Measurements from ENCODE around the gene SMIM41.

SMIM41 gene

DNA sequence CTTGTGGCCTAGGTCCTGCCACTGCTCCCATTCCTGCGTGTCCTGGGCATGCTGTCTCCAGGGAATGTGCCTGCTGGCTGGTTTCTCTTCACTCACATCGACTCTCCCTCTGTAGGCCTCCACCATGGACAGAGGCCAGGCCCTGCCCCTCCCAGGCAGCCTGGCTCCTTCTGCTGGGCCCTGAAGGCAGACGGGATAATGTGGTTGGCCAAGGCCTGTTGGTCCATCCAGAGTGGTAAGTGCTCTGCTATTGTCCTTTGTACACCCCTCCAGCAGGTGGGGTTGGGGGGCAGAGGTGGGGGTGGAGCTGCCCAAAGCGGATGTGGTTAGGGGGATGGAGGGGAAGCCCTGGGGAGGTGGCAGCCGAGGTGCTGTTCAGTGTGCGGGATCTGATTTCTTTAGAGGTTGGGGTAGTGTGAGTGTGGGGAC is 37.8 kb upstream of the SMIM41 start:
- H3K36me3 ChIP-seq (ENCODE audit: control insufficient read depth, insufficient read depth, low read length): peaks cover 54% of the 10 kb centered on the region
- no peaks in the 10 kb centered on the region for H3K9me3 ChIP-seq (ENCODE audit: control insufficient read depth, low read length)
- WGBS, 2 experiments (ENCODE audit: insufficient coverage in 2 of 2): 69 to 73% methylated on average over 5 to 6 of the region's 6 CpGs
- H3K4me1 ChIP-seq (ENCODE audit: control insufficient read depth, insufficient read depth, low read length, poor library complexity, severe bottlenecking): peaks cover 5% of the 10 kb centered on the region
- no peak overlapping the region for H3K27ac ChIP-seq (ENCODE audit: low read depth, low read length, severe bottlenecking)
- no peak overlapping the region for H3K4me3 ChIP-seq (ENCODE audit: extremely low read depth, insufficient read depth, low read length, poor library complexity, severe bottlenecking)

DNA sequence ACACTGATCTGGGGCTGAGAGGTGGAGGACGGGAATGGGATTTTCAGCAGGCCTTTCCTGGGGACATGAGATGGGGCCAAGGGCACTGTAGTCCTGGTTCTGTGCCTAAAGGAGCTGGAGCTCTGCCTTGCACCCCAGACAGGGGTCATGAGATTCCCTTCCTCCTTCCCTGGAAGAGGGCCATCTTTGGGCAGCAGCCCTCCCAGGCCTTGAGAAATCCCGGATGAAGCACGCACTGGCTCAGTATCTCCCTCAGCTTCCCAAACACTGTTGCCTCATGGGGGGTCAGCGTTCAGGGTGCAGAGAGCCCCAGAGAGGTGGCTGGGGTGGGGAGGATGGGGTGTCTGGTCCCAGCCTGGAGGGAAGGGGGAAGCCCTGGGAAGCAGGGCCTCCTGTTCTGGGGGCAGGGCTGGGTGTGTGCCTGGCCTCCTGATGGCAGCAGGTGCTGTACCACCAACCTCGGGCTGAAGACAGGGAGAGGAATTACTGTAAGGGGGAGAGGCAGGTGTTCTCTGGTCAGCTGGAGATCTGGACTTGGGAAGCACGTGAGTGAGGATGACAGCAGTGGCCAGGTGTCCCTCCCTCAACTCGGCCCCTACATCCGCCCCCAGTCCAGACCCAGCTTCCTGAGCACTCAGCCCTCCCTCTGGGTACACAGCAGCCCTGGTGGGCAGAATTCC is 36.7 kb upstream of the SMIM41 start:
- H3K4me3 ChIP-seq (ENCODE audit: extremely low read depth, insufficient read depth, low read length, poor library complexity, severe bottlenecking): no peak overlapping the region
- no peaks in the 10 kb centered on the region for H3K9me3 ChIP-seq (ENCODE audit: control insufficient read depth, low read length)

DNA sequence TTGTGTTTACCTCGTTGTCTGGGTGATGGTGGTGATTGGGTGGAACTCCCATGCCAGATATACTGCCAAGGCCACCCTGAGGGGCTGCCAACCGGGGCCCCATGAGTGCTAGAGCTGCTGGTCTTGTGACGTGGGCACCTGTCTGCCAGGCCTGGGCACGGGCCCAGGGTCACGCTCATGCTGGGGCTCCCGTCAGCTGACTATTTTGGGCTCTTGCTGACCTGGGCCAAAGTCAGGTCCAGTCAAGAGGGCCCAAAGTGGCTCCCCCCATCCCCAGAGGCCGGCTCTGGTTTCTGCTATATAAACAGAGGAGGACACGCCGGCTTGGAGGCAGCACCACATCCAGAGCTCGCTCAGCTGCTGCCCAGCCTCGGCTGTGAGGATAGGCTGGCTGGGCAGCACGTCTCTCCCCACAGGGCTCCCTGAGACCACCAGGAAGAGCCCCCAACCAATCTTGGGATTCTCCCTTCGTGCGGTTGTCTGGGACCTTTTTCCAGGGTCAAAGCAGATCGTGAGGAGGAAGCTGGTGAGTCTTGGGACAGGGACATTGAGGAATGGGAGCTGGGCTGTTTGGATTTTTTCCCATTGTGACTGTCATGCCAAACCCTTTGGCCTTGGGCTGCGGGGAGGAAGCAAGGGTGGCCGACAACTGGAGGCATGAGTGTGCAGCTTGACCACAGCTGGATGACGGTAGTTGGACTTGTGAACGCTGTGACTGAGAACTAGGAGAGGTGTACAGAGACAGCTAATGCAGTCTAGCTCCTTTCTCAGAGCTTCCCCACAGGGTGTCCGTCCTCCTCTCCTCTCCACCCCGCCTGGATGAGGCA is 35.9 kb upstream of the SMIM41 start:
- no peaks in the 10 kb centered on the region for H3K9me3 ChIP-seq (ENCODE audit: control insufficient read depth, low read length)
- H3K36me3 ChIP-seq (ENCODE audit: control insufficient read depth, insufficient read depth, low read length): peaks cover 59% of the 10 kb centered on the region
- H3K4me1 ChIP-seq (ENCODE audit: control insufficient read depth, insufficient read depth, low read length, poor library complexity, severe bottlenecking): peaks cover 4% of the 10 kb centered on the region
- no peak overlapping the region for H3K4me3 ChIP-seq (ENCODE audit: extremely low read depth, insufficient read depth, low read length, poor library complexity, severe bottlenecking)
- WGBS, 2 experiments (ENCODE audit: insufficient coverage in 2 of 2): 93% methylated on average over 18 to 20 of the region's 21 CpGs
- H3K27ac ChIP-seq (ENCODE audit: low read depth, low read length, severe bottlenecking): no peak overlapping the region

More for the DNA sequence above, 36.7 kb upstream of the SMIM41 start:
- no peak overlapping the region for H3K27ac ChIP-seq (ENCODE audit: low read depth, low read length, severe bottlenecking)
- peaks cover 59% of the 10 kb centered on the region for H3K36me3 ChIP-seq (ENCODE audit: control insufficient read depth, insufficient read depth, low read length)
- 93 to 100% methylated on average over 3 of the region's 8 CpGs for WGBS, 2 experiments (ENCODE audit: insufficient coverage in 2 of 2)
- peaks cover 4% of the 10 kb centered on the region for H3K4me1 ChIP-seq (ENCODE audit: control insufficient read depth, insufficient read depth, low read length, poor library complexity, severe bottlenecking)

DNA sequence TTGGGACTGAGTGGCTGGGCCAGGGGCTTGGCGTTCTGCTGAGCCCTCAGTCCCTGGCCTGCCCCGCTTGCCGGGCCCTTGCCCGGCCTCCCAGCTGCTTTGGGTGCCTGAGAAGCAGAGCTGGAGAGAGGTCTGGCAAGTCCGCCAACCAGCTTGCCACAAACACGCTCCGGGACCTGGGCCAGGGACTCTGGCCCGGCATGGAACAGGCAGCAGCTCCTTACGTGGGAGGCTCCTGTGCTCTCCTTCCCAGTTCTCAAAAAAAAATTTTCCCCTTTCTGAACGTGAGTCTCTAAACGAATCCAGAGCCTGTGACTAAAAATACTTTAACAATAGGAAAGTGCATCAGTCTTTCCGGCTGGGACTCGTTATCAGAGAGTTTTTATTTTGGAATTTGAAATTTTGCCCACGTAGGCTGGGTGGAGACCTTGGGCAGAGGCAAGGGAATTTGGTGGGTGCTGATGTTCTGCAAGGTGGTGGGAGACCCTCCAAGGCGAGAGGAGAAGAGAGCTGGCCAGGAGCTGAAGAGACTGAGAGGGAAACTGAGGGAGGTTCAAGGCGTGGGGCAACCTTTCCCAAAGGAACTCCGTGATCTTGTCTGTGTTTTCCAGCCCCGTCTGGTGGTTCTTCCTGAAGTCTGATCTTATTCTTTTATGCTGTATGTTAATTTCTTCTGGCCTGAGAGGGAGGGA is 35.1 kb upstream of the SMIM41 start:
- WGBS, 2 experiments (ENCODE audit: insufficient coverage in 2 of 2): 96 to 100% methylated on average over 6 to 15 of the region's 18 CpGs
- Histone ChIP-seq H3K4me3 (ENCODE audit: extremely low read depth, insufficient read depth, low read length, poor library complexity, severe bottlenecking) (no peak overlapping the region), H3K36me3 (ENCODE audit: control insufficient read depth, insufficient read depth, low read length) (peaks cover 59% of the 10 kb centered on the region), H3K27ac (ENCODE audit: low read depth, low read length, severe bottlenecking) (no peak overlapping the region), H3K4me1 (ENCODE audit: control insufficient read depth, insufficient read depth, low read length, poor library complexity, severe bottlenecking) (peaks cover 4% of the 10 kb centered on the region), H3K9me3 (ENCODE audit: control insufficient read depth, low read length) (no peaks in the 10 kb centered on the region)

DNA sequence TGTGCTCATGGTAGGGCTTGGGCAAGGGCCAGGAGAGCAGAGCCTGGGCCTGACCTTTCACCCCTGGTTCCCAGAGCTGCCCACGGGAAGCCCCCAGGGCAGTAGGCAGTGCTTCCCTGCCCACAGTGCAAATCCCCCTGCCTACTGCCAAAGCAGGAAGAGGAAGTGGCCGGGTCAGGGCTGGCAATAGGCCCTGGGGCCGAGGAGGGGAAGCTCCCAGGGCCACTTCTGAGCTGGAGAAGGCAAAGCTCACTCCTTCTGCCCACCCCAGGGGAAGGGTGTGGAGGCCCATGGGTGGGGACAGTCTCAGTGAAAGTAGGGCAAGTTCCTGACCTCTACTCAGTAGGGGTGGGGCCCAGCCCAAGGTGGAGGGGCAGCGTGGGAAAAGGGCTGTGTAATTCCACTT is 33.7 kb upstream of the SMIM41 start:
- Histone ChIP-seq H3K27ac (ENCODE audit: low read depth, low read length, severe bottlenecking) (no peak overlapping the region), H3K36me3 (ENCODE audit: control insufficient read depth, insufficient read depth, low read length) (peaks cover 56% of the 10 kb centered on the region), H3K4me3 (ENCODE audit: extremely low read depth, insufficient read depth, low read length, poor library complexity, severe bottlenecking) (no peak overlapping the region), H3K4me1 (ENCODE audit: control insufficient read depth, insufficient read depth, low read length, poor library complexity, severe bottlenecking) (peaks cover 14% of the 10 kb centered on the region), H3K9me3 (ENCODE audit: control insufficient read depth, low read length) (no peaks in the 10 kb centered on the region)
- WGBS, 2 experiments (ENCODE audit: insufficient coverage in 2 of 2): 50 to 67% methylated on average over 1 of the region's 4 CpGs

DNA sequence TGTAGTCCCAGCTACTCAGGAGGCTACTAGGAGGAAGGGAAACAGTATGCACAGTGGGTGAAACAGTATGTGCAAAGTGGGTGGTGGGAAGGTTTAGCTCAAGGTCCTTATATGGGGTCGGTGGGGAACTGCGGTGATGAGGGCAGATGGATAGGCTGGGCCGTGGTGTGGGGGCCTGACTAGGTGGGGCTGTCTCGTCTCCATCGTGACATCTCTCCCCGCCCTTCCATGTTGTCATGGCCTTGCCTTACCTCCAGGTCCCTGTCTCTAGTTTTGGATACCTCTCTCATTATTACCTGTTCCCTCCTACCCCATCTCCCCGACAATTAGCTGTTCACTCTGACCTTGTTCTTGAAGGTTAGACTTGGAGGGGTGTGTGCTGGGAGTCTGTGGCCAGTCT is 32.6 kb upstream of the SMIM41 start:
- H3K4me1 ChIP-seq (ENCODE audit: control insufficient read depth, insufficient read depth, low read length, poor library complexity, severe bottlenecking): peaks cover 16% of the 10 kb centered on the region
- H3K27ac ChIP-seq (ENCODE audit: low read depth, low read length, severe bottlenecking): no peak overlapping the region
- H3K9me3 ChIP-seq (ENCODE audit: control insufficient read depth, low read length): no peaks in the 10 kb centered on the region
- WGBS, 2 experiments (ENCODE audit: insufficient coverage in 2 of 2): 90 to 100% methylated on average over 4 to 5 of the region's 7 CpGs
- H3K4me3 ChIP-seq (ENCODE audit: extremely low read depth, insufficient read depth, low read length, poor library complexity, severe bottlenecking): no peak overlapping the region
- H3K36me3 ChIP-seq (ENCODE audit: control insufficient read depth, insufficient read depth, low read length): peaks cover 48% of the 10 kb centered on the region

DNA sequence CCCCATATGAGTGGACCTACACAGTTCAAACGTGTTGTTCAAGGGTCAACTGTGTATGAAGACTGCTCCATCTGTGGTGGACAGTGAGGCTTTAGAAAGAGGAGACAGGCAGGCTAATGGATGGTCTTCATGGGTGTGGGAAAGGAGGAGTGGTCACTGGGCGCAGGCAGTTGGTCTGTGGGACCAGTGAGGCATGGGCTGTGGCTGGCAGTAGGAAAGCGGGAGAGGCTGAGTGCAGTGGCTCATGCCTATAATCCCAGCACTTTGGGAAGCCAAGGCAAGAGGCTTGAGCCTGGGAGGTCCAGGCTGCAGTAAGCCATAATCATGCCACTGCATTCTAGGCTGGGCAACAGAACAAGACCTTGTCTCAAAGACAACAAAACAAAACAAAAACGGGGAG is 30.2 kb upstream of the SMIM41 start:
- H3K4me1 ChIP-seq (ENCODE audit: control insufficient read depth, insufficient read depth, low read length, poor library complexity, severe bottlenecking): peaks cover 18% of the 10 kb centered on the region
- no peak overlapping the region for H3K27ac ChIP-seq (ENCODE audit: low read depth, low read length, severe bottlenecking)
- no peak overlapping the region for H3K4me3 ChIP-seq (ENCODE audit: extremely low read depth, insufficient read depth, low read length, poor library complexity, severe bottlenecking)
- 78 to 87% methylated on average over 3 to 4 of the region's 4 CpGs for WGBS, 2 experiments (ENCODE audit: insufficient coverage in 2 of 2)
- H3K36me3 ChIP-seq (ENCODE audit: control insufficient read depth, insufficient read depth, low read length): peaks cover 31% of the 10 kb centered on the region
- H3K9me3 ChIP-seq (ENCODE audit: control insufficient read depth, low read length): no peaks in the 10 kb centered on the region

DNA sequence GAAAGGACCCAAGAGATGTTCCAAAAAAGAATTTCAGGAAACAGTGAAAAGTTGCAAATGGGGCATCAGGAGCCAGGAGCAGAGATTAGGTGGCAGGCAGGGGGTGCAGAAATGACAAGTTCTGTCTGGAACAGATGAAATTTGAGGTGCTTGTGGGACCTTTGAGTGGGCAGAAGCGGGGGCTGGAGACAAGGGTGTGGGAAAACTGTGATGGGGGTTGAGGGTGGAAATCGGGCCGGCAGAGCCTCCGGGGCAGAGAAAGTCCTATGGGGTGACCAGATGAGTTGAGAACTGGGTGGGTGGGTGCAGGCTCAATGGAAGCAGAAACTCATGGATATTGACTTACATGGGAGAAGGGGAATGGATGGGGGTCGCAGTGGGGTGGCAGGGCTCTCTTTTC is 29.8 kb upstream of the SMIM41 start:
- Histone ChIP-seq H3K9me3 (ENCODE audit: control insufficient read depth, low read length) (no peaks in the 10 kb centered on the region), H3K36me3 (ENCODE audit: control insufficient read depth, insufficient read depth, low read length) (peaks cover 30% of the 10 kb centered on the region), H3K4me1 (ENCODE audit: control insufficient read depth, insufficient read depth, low read length, poor library complexity, severe bottlenecking) (peaks cover 18% of the 10 kb centered on the region), H3K27ac (ENCODE audit: low read depth, low read length, severe bottlenecking) (no peak overlapping the region), H3K4me3 (ENCODE audit: extremely low read depth, insufficient read depth, low read length, poor library complexity, severe bottlenecking) (no peak overlapping the region)
- WGBS, 2 experiments (ENCODE audit: insufficient coverage in 2 of 2): 94% methylated on average over 3 to 5 of the region's 5 CpGs

DNA sequence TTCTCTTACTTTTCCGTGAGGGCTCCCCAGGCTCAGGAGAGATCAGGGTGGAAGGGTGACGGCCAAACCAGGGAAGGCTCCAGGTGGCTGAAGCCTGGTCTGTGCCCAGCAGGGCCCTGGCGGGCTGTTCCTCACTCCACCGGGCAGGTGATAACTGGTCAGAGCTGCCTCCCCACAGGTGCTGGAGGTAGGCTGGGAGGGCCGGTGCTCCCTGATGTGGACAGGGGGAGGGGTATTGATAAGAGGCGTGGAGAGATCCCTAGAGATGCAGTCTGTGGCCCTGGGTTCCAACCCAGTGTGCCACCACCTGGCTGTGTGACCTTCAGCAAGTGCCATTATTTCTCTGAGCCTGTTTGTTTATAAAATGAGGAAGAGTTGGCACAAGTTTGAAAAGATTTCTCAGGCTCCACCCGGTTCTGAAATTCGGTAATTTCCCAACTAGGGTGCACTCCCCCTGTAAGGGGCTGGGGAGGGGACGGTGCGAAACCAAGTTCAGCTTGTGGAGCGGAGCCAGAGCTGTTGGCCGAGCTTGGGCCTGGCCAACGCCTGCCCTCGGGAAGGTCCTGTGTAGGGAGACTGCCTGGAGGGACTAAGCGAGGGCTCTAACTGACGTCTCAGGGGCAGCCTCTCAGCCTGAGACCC is 29.3 kb upstream of the SMIM41 start:
- Histone ChIP-seq H3K27ac (ENCODE audit: low read depth, low read length, severe bottlenecking) (peak overlapping the region; percentile 96), H3K9me3 (ENCODE audit: control insufficient read depth, low read length) (no peaks in the 10 kb centered on the region)

DNA sequence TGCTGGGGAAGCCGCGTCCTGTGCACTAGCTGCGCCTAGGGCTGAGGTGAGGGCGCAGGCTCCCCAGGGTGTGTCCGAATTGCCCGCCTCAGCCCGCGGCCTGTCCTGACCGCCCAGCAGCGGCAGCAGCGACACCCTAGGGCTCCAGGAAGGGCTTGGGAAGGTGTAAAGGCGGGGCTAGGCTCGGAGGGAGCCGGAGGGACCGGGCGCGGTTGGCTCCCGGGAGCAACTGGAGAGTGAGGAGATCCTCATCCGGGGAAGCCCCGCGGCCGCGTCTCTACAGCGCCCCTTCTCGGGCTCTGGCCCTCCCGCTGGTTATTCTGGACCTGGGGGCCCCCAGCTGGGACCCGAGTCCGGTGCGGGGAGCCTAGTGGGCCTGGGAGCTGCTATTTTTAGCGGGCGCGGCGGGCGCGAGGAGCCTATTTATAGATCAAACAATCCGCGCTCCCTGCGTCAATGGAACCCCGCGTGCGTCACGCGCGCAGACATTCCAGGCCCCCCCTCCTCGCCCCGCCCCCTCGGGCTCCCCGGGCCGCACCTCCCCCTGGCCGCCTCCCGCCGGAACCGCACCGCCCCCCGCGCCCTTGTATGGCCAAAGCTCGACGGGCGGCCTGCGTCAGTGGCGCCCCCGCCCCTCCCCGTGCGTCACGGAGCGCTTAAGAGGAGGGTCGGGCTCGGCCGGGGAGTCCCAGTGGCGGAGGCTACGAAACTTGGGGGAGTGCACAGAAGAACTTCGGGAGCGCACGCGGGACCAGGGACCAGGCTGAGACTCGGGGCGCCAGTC is 28.6 kb upstream of the SMIM41 start, which contains the start of gene NR4A1:
NR4A1 (plus strand) TSS at position 685 of the 784 bp plus-strand sequence. CDS start 2,887 bp downstream, outside the sequence.
- Histone ChIP-seq H3K27ac (ENCODE audit: low read depth, low read length, severe bottlenecking) (peak within 1 kb of the TSS; percentile 96), H3K36me3 (ENCODE audit: control insufficient read depth, insufficient read depth, low read length) (peaks cover 33% of the 10 kb centered on the region), H3K4me1 (ENCODE audit: control insufficient read depth, insufficient read depth, low read length, poor library complexity, severe bottlenecking) (peaks cover 15% of the 10 kb centered on the region), H3K4me3 (ENCODE audit: extremely low read depth, insufficient read depth, low read length, poor library complexity, severe bottlenecking) (peak within 1 kb of the TSS; percentile 46), H3K9me3 (ENCODE audit: control insufficient read depth, low read length) (no peaks in the 10 kb centered on the region)
- WGBS, 2 experiments (ENCODE audit: insufficient coverage in 2 of 2): 1% methylated on average over 56 to 64 of the region's 77 CpGs

More for the DNA sequence above, 29.3 kb upstream of the SMIM41 start:
- Histone ChIP-seq H3K4me3 (ENCODE audit: extremely low read depth, insufficient read depth, low read length, poor library complexity, severe bottlenecking) (peak overlapping the region; percentile 46), H3K36me3 (ENCODE audit: control insufficient read depth, insufficient read depth, low read length) (peaks cover 35% of the 10 kb centered on the region), H3K4me1 (ENCODE audit: control insufficient read depth, insufficient read depth, low read length, poor library complexity, severe bottlenecking) (peaks cover 18% of the 10 kb centered on the region)
- 19 to 24% methylated on average over 12 of the region's 16 CpGs for WGBS, 2 experiments (ENCODE audit: insufficient coverage in 2 of 2)
